ENCODE results near the gene MYT1.

DNA sequence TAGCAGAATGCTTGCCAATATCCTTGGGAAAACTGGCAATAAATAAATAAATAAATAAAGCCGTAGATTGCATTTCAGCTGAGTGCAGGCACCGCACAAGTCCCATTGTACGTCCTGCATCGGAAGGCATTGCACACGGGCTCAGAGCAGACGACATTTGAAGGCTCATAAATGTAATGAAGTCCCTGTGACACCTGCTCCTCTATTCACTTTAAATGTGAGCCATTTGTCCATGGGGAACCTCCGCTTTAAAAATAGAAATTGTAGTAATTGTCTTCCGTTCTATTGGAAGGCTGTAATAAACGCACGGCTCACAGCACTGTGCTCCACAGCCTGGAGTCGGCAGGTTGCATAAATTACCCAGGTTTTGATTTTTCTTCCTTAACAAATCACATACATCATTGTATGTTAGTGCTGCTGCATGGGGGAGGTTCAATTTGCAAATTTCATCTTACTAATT lies 32.6 kb downstream of the MYT1 start:
- TF ChIP-seq, protein P1, sequence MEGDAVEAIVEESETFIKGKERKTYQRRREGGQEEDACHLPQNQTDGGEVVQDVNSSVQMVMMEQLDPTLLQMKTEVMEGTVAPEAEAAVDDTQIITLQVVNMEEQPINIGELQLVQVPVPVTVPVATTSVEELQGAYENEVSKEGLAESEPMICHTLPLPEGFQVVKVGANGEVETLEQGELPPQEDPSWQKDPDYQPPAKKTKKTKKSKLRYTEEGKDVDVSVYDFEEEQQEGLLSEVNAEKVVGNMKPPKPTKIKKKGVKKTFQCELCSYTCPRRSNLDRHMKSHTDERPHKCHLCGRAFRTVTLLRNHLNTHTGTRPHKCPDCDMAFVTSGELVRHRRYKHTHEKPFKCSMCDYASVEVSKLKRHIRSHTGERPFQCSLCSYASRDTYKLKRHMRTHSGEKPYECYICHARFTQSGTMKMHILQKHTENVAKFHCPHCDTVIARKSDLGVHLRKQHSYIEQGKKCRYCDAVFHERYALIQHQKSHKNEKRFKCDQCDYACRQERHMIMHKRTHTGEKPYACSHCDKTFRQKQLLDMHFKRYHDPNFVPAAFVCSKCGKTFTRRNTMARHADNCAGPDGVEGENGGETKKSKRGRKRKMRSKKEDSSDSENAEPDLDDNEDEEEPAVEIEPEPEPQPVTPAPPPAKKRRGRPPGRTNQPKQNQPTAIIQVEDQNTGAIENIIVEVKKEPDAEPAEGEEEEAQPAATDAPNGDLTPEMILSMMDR (IDR thresholded peaks at IDR 0.05; ENCODE audit: low read length) = no peak
- TF ChIP-seq EZH2 (IDR thresholded peaks at IDR 0.05; ENCODE audit: borderline replicate concordance, low read length) = no peak

Measured in OCI-LY1 (cell line).